ENCODE measurements around the gene UBALD1. TPM values are rescaled to one million over a fixed set of nuclear protein-coding genes. Genes with fewer than 3 reads are reported as not detected.

The UBALD1 gene
- total and polyA plus RNA-seq, 2 donors (not counting 3 experiments of a cell fraction or from before 2014, with no cell fraction given) = 24.8 to 41.6 TPM

DNA sequence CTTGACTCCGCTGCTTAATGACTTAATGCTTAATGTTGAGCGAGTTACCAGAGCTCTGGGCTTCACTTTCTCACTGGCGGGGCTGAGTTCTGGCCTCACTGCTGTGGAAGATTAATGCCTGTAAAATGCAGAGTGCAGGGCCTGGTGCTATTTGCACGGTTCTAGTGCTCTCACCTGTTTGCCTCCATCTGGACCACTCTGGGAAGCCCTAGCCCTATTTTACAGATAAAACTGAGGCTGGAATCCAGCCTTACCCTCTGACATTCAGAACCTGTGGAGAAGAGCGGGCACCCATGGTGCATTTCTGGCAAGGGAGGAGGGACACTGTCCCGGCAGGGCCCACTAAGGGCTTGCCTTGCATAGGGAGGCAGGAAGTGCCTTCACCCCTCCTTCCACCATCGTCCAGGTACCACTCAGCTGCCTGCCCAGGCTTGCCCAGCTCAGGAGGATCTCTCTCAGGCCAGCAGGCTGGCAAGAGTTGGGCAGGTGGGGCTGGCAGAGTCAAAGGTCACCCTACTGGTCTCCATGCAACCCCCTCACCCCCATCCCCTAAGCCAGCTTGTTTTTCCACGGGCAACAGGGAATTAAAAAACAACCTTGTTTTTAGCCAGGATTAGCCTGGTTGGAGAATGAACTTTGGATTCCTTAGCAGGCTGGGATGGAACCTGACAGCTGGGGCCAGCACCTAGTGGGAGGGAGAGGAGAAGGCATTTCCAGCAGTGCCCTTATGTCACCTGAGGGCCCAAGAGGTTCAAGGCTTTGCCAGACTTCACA lies 4.1 kb upstream of the UBALD1 start:
- H3K9me1 ChIP-seq (replicated peaks; ENCODE audit: control insufficient read depth, extremely low read depth, insufficient read depth, low read length) = no peaks in the 10 kb centered on the region
- dilution Hi-C loops (cut with MboI; ENCODE audit: extremely low pct_ligation_motif_present, low sequenced_read_pairs) (no loop called here), intact Hi-C loops (cut with micrococcal nuclease) (no loop called here)
- no peaks in the 10 kb centered on the region for H4K20me1 ChIP-seq (replicated peaks; ENCODE audit: control insufficient read depth, extremely low read depth, insufficient read depth, low read length)
- no peak overlapping the region for H3K4me2 ChIP-seq (ENCODE audit: insufficient read depth, low read length)
- ChIA-PET POLR2A (no interaction called here), CTCF (no interaction called here)
- no peaks in the 10 kb centered on the region for H3K36me3 ChIP-seq (ENCODE audit: control insufficient read depth in 2 of 2, extremely low read depth in 1 of 2, insufficient read depth in 2 of 2, low read length in 2 of 2)
- H3K79me2 ChIP-seq (ENCODE audit: control insufficient read depth, insufficient read depth, low read length) = peaks cover 2% of the 10 kb centered on the region
- no peak overlapping the region for H2AFZ ChIP-seq (ENCODE audit: low read depth, low read length)
- DNase-seq (ENCODE audit: low read depth, low spot score) (no peak), FAIRE-seq (no peak)
- no peak overlapping the region for H3K4me3 ChIP-seq (replicated peaks in 1 of 3; ENCODE audit: insufficient read depth in 1 of 3, low read depth in 1 of 3, low read length in 3 of 3)
- no TSS peak for BruUV-seq (replicated peaks)
- no peaks in the 10 kb centered on the region for H3K27me3 ChIP-seq (ENCODE audit: control insufficient read depth in 2 of 2, insufficient read depth in 2 of 2, low read length in 2 of 2)
- peaks cover 12% of the 10 kb centered on the region for H3K4me1 ChIP-seq (ENCODE audit: control insufficient read depth, extremely low read depth, insufficient read depth, low read length)
- no peak overlapping the region for H3K27ac ChIP-seq (ENCODE audit: insufficient read depth, low read depth, low read length)
- no peak for TF ChIP-seq JUN (IDR thresholded peaks at IDR 0.05; ENCODE audit: borderline replicate concordance, insufficient read depth, insufficient read length, low read depth)
- H3K9me3 ChIP-seq (replicated peaks; ENCODE audit: control insufficient read depth, insufficient read depth, low read length) = no peaks in the 10 kb centered on the region
- no peak overlapping the region for H3K9ac ChIP-seq (replicated peaks; ENCODE audit: extremely low read depth, insufficient read depth, low read length)

GRCh38 chr16:4617880-4618279 lies 3.2 kb upstream of the UBALD1 start:
- ChIA-PET POLR2A (no interaction called here), CTCF (interaction anchor here (0.6 kb wide), 1 partner anchor 141 kb away, joined by 3 read pairs; no protein-coding TSS in a partner anchor)
- Histone ChIP-seq H4K20me1 (replicated peaks; ENCODE audit: control insufficient read depth, extremely low read depth, insufficient read depth, low read length) (no peaks in the 10 kb centered on the region), H3K9ac (replicated peaks; ENCODE audit: extremely low read depth, insufficient read depth, low read length) (no peak overlapping the region), H3K79me2 (ENCODE audit: control insufficient read depth, insufficient read depth, low read length) (peaks cover 12% of the 10 kb centered on the region), H3K27me3 (ENCODE audit: control insufficient read depth in 2 of 2, insufficient read depth in 2 of 2, low read length in 2 of 2) (no peaks in the 10 kb centered on the region), H2AFZ (ENCODE audit: low read depth, low read length) (no peak overlapping the region), H3K4me2 (ENCODE audit: insufficient read depth, low read length) (no peak overlapping the region), H3K9me1 (replicated peaks; ENCODE audit: control insufficient read depth, extremely low read depth, insufficient read depth, low read length) (no peaks in the 10 kb centered on the region), H3K4me1 (ENCODE audit: control insufficient read depth, extremely low read depth, insufficient read depth, low read length) (peaks cover 21% of the 10 kb centered on the region), H3K9me3 (replicated peaks; ENCODE audit: control insufficient read depth, insufficient read depth, low read length) (no peaks in the 10 kb centered on the region), H3K4me3 (replicated peaks in 1 of 3; ENCODE audit: insufficient read depth in 1 of 3, low read depth in 1 of 3, low read length in 3 of 3) (no peak overlapping the region), H3K36me3 (ENCODE audit: control insufficient read depth in 2 of 2, extremely low read depth in 1 of 2, insufficient read depth in 2 of 2, low read length in 2 of 2) (no peaks in the 10 kb centered on the region), H3K27ac (ENCODE audit: insufficient read depth, low read depth, low read length) (no peak overlapping the region)
- TF ChIP-seq GATA2 (IDR thresholded peaks at IDR 0.05; ENCODE audit: insufficient read depth, insufficient read length, low read depth, low read length) (no peak), FOS (IDR thresholded peaks at IDR 0.05; ENCODE audit: borderline replicate concordance, insufficient read depth, low read length) (no peak), MYC (IDR thresholded peaks at IDR 0.05; ENCODE audit: low read depth, low read length) (no peak), POLR2AphosphoS5 (IDR thresholded peaks at IDR 0.05; ENCODE audit: insufficient read depth, low read depth, low read length) (no peak), POLR2A (IDR thresholded peaks at IDR 0.05; ENCODE audit: low read depth, low read length) (no peak), CTCF (IDR thresholded peaks at IDR 0.05; ENCODE audit: extremely low read depth in 1 of 2, insufficient read depth in 1 of 2, low read depth in 1 of 2, low read length in 2 of 2) (no peak), EZH2 (IDR thresholded peaks at IDR 0.05; ENCODE audit: borderline replicate concordance, low read depth, low read length, severe bottlenecking) (no peak), JUN (IDR thresholded peaks at IDR 0.05; ENCODE audit: borderline replicate concordance, insufficient read depth, insufficient read length, low read depth) (no peak)
- TF ChIP-seq, protein P1, sequence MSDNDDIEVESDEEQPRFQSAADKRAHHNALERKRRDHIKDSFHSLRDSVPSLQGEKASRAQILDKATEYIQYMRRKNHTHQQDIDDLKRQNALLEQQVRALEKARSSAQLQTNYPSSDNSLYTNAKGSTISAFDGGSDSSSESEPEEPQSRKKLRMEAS (IDR thresholded peaks at IDR 0.05; ENCODE audit: insufficient read depth, insufficient read length) = no peak
- intact Hi-C loops (cut with micrococcal nuclease) (loop anchor here (2.0 kb wide), 2 partner anchors 117 to 231 kb away; partner anchors contain the start of genes ANKS3 and DNAAF8), dilution Hi-C loops (cut with MboI; ENCODE audit: extremely low pct_ligation_motif_present, low sequenced_read_pairs) (no loop called here)
- BruUV-seq (replicated peaks) = no TSS peak
- FAIRE-seq = no peak
- DNase-seq (ENCODE audit: low read depth, low spot score) = no peak
